Tibial nerve (tissue), 4 donors: Measurements from ENCODE around the gene PEX11G.

Source experiments
- EP300 ChIP-seq, 2 donors: sonication (generic); formaldehyde crosslinking; IDR thresholded peaks; one replicate each; pipeline ENCODE4 v1.6.1; 2017; ENCODE audit warnings: antibody characterized with exemption in 2 of 2, mild to moderate bottlenecking in 1 of 2
- POLR2A ChIP-seq, 2 donors: fragments of 450-650 bp; IDR thresholded peaks; one replicate each; pipeline ENCODE4 v1.6.1; 2017; ENCODE audit warnings: antibody characterized with exemption in 2 of 2, mild to moderate bottlenecking in 2 of 2, moderate library complexity in 2 of 2
- TF ChIP-seq, protein P1 (sequence below), 5 experiments: fragments of 200-600 bp in 3 of 5; fragments of 450-650 bp in 2 of 5; sonication (generic) in 3 of 5; IDR thresholded peaks; one replicate each; pipeline ENCODE4 v1.5.1; 2016 to 2019; ENCODE audit warnings: antibody characterized with exemption in 5 of 5, mild to moderate bottlenecking in 3 of 5, moderate library complexity in 2 of 5

DNA sequence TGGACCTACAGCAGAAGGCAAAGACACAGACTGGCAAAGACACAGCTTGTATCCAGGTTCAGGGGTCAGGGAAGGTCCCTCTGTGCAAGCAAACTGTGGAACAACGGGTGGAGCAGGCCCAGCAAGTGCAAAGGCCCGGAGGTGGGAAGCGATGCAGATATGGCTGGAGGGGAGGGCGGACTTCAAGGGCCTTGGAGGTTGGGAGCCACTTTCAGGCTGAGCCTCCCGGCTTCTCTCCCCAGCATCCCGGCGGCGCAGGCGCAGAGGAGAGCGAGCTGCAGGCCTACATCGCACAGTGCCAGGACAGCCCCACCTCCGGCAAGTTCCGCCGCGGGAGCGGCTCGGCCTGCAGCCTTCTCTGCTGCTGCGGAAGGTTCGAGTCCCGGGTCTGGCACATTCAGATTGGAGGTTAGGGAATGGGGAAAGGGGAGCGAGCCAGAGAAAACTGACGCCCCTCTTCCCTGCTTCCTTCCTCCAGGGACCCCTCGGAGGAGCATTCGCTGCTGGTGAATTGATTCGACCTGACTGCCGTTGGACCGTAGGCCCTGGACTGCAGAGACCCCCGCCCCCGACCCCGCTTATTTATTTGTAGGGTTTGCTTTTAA lies 44.5 kb upstream of the PEX11G start:
- TF ChIP-seq, protein P1, sequence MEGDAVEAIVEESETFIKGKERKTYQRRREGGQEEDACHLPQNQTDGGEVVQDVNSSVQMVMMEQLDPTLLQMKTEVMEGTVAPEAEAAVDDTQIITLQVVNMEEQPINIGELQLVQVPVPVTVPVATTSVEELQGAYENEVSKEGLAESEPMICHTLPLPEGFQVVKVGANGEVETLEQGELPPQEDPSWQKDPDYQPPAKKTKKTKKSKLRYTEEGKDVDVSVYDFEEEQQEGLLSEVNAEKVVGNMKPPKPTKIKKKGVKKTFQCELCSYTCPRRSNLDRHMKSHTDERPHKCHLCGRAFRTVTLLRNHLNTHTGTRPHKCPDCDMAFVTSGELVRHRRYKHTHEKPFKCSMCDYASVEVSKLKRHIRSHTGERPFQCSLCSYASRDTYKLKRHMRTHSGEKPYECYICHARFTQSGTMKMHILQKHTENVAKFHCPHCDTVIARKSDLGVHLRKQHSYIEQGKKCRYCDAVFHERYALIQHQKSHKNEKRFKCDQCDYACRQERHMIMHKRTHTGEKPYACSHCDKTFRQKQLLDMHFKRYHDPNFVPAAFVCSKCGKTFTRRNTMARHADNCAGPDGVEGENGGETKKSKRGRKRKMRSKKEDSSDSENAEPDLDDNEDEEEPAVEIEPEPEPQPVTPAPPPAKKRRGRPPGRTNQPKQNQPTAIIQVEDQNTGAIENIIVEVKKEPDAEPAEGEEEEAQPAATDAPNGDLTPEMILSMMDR (IDR thresholded peaks at IDR 0.05) = no peak
- TF ChIP-seq POLR2A (IDR thresholded peaks at IDR 0.05) = no peak
- no peak for TF ChIP-seq EP300 (IDR thresholded peaks at IDR 0.05)
